GM19099 (cell line): Measurements from ENCODE around the gene UBTF.

Experiments
- POLR2A ChIP-seq: IDR thresholded peaks from 3 replicates; pipeline ENCODE4 v1.6.1; 2011; ENCODE audit warnings: low read depth; ENCODE audit not compliant: insufficient read length; ENCODE audit errors: extremely low read depth

UBTF gene

GRCh38 chr17:44254361-44255095 lies 35.1 kb upstream of the UBTF start:
- TF ChIP-seq POLR2A, result no peak

GRCh38 chr17:44253006-44253405 lies 33.5 kb upstream of the UBTF start:
- TF ChIP-seq POLR2A, result no peak

GRCh38 chr17:44251062-44251461 lies 31.6 kb upstream of the UBTF start:
- TF ChIP-seq POLR2A, result no peak

GRCh38 chr17:44249501-44250246 lies 30.2 kb upstream of the UBTF start:
- no peak for TF ChIP-seq POLR2A

DNA sequence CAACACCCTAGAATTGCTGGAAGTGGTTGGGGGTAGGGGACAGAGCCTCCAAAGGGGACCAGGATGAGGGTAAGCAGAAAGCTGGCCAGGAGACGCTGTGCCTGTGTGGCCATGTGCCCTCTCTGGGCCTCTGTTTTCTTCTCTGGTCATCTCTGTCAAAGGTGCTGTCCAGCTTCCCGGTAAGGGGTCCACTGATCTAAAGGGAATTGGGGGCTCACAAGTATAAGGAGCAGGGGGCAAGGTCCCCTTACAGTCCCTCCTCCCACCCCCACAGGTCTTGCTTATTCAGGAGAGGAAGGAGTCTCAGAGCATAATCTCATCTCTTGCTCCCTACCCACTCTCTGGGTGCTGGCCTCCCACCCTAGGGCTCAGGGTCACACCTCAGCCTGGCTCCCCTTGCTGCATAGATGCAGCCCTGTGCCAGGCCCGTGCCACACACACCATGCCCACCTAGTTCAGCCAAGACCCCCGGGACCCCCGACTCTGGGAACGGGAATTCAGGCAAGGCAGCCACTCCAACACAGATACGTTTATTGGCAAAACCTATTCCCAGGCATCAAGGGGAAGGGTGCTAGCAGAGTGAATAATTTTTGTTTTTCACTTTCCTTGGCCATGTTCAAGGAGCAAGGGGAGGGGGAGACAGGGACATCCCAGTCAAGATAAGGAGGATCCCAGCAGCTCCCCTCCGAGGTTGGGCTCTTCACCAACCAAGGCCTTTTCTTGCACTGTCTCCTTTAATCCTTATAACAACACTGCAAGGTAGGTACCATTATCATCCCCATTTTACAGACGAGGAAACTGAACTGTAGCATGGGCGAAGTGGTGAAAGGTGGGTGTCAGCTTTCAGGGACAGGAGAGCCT lies 28.6 kb upstream of the UBTF start:
- no peak for TF ChIP-seq POLR2A

DNA sequence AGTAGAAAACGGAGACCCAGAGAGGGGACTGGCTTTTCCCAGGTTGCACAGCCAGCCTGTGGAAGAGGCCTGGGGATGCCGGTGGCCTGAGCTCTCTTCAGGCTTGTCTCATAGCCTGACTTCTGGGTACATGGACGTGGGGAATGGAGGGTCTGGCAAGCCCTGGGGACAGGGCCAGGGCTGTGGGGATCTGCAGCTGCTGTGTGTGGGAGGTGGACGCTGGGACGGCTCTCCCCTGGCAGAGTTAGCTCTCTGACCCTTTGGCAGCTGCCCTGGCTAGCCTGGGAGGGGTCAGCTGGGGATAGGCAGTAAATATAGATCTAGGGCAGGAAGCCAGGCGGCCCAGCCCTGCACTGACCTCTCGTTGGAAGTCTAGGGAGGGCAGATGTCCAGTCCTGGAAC lies 28.0 kb upstream of the UBTF start:
- TF ChIP-seq POLR2A, result no peak

DNA sequence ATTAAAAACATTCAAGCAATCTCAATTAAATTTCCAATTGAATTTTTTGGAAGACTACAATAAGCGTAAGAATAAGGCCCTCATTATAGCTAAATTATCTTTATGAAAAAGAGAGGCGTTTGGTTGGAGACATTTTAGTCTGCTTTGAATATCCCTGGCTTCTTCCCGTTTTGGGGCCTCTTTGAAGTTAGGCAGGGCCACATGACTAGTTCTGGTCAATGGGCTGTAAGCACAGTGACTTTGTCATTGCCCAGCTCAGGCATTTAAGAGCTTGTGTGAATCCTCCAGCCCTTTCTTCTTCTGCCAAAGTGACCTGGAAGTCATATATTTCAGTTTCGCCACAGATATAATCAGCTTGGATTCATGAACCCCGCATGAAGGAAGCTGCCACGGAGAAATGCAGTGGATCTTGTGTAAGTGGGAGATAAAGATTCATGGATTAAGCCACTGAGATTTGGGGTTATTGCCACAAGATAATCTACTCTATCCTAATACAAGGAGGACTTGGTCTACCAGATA lies 21.7 kb upstream of the UBTF start:
- no peak for TF ChIP-seq POLR2A

- no peak for TF ChIP-seq POLR2A
Observed at GRCh38 chr17:44236444-44236991, 17.0 kb upstream of the UBTF start.

- TF ChIP-seq POLR2A, result no peak
Observed at GRCh38 chr17:44235583-44235936, 16.1 kb upstream of the UBTF start.

DNA sequence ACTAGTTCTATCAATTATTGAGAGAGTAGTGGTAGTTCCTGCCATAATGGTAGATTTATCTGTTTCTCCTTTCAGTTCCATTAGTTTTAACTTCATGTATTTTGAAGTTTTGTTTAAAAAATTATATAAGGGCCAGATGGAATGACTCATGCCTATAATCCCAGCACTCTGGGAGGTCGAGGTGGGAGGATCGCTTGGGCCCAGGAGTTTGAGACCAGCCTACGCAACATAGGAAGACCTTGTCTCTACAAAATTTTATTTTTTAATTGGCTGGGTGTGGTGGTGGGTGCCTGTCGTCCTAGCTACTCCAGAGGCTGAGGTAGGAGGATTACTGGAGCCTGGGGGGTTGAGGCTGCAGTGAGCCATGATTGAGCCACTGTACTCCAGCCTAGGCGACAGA lies 14.1 kb upstream of the UBTF start:
- no peak for TF ChIP-seq POLR2A

DNA sequence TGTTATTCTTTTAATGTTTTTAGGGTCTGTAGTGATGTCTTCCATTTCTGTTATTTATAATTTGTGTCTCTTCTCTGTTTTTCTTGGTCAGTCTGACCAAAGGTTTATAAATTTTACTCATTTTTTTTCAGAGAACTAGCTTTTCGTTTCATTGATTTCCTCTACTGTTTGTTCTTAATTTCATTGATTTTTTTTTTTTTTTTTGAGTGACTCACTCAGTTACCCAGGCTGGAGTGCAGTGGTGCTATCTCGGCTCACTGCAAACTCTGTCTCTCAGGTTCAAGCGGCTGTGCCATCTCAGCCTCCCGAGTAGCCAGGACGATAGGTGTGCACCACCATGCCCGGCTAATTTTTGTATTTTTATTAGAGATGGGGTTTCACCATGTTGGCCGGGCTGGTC lies 12.6 kb upstream of the UBTF start:
- no peak for TF ChIP-seq POLR2A

DNA sequence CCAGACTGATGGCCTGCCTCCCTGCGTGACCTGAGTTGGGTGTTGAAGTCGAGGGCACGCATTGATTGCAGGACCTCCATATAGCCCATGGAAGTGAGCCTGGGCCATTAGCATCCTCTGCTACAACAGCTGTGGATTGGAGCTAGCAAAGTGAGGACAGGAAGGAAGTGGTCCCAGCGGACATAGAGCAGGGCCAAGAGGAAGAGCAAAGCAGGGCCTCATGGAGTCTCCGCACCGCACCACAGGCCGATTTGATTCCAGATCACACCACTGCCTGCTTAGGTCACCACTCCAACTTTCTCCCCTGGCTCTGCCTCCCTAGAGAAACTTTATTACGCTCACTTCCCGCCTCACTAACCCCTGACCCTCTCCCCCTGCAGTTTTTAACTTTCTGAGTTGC lies 10.7 kb upstream of the UBTF start:
- no peak for TF ChIP-seq POLR2A

DNA sequence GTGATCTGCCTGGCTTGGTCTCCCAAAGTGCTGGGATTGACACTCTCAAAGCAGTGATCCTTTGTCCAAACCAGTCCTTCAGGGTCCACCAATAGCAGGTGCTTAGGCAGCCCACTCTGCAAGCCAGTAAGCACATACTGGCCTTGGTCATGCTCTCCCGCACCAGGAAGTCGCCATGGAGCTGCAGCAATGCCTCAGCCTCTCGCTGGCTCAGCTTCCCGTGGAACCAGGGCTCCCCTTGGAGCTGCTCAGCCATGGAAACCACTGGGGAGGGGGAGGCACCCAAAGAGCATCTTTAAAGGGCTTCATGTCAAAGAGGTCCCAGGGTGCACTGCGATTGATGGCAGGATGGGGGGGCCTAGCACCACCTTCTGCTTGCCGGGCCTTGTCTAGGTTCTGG lies 9.6 kb upstream of the UBTF start:
- no peak for TF ChIP-seq POLR2A

DNA sequence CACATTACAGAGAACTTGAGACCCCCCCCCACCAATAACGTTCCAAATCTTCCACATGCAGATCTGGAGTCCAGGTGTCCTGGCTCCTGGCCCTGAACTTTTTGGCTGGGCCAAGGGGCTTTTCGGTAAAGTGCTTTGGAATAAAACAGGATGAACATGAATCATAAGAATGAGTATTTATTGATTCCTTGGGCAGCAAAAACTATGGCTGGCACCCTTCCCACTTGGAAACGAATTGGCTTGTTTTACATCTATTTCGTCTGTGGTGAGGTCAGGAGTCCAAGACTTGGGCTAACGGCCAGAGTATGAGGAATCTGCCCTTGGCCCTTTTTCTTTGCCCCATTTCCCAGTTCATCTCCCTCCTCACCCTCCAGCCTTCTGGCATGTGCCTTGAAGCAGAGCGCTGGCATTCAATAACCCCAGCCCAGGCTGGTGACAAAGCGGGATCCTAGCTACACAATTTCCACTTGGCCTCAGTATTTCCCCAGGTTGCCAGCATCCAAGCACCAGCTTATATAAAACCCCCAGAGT lies 4.1 kb upstream of the UBTF start:
- no peak for TF ChIP-seq POLR2A
